ENCODE results near the gene STX18.
"Not testable (repeated sequence)": the region's sequence is repeated elsewhere in the genome, so short reads cannot be mapped to it uniquely, and the experiment has no call there.

STX18 gene

DNA sequence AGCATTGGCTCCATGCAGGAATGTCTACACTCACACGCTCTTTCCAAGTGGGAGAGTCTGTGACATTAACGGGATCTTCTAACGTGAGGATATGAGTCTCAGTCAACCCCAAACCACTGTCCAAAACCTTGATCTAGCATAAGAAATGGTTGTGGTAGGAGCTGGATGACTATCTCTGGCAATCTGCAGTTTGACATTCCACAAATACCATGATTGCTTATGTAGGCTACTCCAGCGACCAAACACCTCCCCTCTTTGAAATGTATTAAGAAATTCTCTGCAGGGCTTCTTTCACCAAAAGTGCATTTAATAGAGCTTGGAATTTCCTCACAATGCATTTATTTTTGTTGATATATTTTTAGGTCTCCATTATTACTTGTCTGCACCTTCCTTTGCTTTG lies 14.1 kb upstream of the STX18 start:
- FAIRE-seq = no peak
- DNase-seq (ENCODE audit: low spot score) = peak; percentile 58

- no peak for FAIRE-seq
- no peak for DNase-seq (ENCODE audit: low spot score)
Observed at GRCh38 chr4:4554234-4554633, 12.4 kb upstream of the STX18 start.

- DNase-seq (ENCODE audit: low spot score); FAIRE-seq: not testable (repeated sequence)
Observed at GRCh38 chr4:4552042-4552441, 10.2 kb upstream of the STX18 start.

- not testable (repeated sequence) for FAIRE-seq; DNase-seq (ENCODE audit: low spot score)
Observed at GRCh38 chr4:4550161-4550560, 8.3 kb upstream of the STX18 start.

GRCh38 chr4:4549534-4549933 lies 7.7 kb upstream of the STX18 start:
- no peak for FAIRE-seq

GRCh38 chr4:4542774-4543485 lies 1.1 kb upstream of the STX18 start:
- FAIRE-seq = no peak
- no peak for DNase-seq (ENCODE audit: low spot score)

More at GRCh38 chr4:4549534-4549933, 7.7 kb upstream of the STX18 start:
- DNase-seq (ENCODE audit: low spot score) = no peak

DNA sequence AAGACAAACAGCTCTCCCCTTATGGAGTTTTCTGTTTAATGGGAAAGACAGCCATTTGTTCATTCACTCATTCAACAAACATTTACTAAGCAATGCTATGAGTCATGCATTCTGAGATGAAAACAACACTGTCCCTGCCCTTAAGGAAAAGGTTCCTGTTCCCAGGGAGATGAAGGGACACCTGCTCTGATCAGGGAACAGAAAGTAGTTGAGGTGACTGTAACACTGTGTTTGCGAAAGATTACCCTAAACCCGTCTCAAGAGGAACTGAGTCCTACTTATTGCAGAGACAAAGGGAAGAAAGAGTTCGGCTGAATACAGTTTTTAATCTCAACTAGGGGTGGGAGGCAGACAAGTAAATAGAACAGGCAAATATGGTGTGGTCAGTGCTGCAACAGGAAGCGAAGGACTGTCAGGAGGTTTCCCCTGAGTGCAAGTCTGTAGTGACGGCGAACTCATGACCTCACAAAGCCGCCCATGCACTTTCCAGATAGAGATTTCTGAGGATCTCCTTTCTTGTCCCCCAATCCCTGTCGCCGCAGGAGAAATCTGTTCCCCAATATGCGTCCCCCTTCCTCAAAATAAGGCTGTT lies 712 bp downstream of the STX18 start:
- no peak for FAIRE-seq
- peak; percentile 27 for DNase-seq (ENCODE audit: low spot score)

GRCh38 chr4:4539481-4539880 lies 2.4 kb downstream of the STX18 start:
- DNase-seq (ENCODE audit: low spot score) = no peak
- no peak for FAIRE-seq

GRCh38 chr4:4535590-4535989 lies 6.3 kb downstream of the STX18 start:
- FAIRE-seq = no peak
- DNase-seq (ENCODE audit: low spot score) = no peak

GRCh38 chr4:4534515-4535145 lies 7.2 kb downstream of the STX18 start:
- FAIRE-seq (no peak), DNase-seq (ENCODE audit: low spot score) (no peak)

DNA sequence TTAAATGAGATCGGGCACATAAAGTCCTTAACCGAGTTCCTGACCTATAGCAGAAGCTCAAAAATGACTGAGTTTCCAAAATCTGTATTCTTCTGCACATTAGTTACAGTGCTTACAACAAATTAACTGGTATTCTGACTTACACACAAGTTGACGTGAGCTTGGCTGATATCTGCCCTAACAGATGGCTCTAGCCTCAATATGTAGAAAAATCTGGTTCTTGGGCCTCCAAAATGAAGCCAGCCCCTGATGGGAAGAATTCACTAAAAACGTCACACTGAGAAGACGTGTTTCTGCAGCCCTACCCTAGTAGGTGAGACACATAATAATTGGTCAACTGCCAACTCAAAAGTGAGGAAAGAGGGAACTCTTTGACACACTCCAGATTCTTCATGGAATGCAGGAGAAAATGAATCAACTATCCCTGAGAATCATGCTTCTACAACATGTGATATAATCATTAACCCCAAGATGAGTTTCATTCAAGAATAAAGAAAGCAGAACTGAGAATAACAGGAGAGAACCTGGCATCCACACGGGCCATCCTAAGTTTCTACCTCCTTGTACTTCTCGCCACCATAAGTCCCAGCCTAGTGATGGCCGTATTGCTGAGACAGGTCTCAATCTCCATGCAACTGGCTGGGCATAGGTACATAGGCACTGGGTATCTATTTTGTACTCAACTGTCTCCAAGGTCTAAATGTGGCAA lies 8.2 kb downstream of the STX18 start:
- DNase-seq (ENCODE audit: low spot score) (peak; percentile 68), FAIRE-seq (peak; percentile 87)

GRCh38 chr4:4532371-4533154 lies 9.3 kb downstream of the STX18 start:
- no peak for FAIRE-seq
- no peak for DNase-seq (ENCODE audit: low spot score)

GRCh38 chr4:4529392-4529791 lies 12.5 kb downstream of the STX18 start:
- no peak for DNase-seq (ENCODE audit: low spot score)

DNA sequence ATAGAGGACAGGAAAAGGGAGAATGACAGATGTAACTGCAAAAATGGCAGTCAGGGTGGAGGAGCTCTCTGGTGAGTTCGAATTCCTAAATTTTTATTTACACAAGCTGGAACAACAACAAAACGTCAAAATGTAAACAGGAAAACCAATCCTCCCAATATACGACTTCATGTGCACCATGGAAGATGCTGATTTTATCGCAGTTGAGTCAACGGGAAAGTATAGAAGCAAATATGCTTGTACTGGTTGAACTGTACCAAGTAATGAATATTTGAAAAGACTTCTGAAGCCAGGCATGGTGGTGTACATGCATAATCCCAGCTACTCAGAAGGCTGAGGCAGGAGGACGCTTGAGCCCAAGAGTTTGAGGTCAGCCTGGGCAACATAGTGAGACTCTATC lies 15.4 kb downstream of the STX18 start:
- no peak for DNase-seq (ENCODE audit: low spot score)
- FAIRE-seq = no peak

More at GRCh38 chr4:4529392-4529791, 12.5 kb downstream of the STX18 start:
- no peak for FAIRE-seq

- FAIRE-seq = no peak
Observed at GRCh38 chr4:4524364-4524763, 17.5 kb downstream of the STX18 start.

DNA sequence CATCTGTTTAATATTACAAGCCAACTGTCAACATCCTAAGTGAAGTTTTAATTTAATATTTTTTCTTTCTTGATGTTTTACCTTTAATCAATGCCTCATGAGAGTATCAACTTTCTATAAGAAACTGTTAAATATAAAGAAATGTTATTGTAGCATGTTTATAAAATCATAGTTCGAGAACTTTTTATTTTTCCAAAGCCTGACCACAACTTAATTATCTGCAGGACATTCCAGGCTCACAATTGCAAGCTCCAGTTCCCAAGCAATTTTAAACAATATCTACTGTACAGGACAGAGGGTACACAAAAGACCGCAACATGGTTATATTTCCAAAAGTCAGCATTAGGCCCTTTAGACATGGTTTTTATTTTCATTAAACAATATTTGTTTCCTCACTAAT lies 20.1 kb downstream of the STX18 start:
- DNase-seq (ENCODE audit: low spot score) = no peak
- no peak for FAIRE-seq

More at GRCh38 chr4:4524364-4524763, 17.5 kb downstream of the STX18 start:
- DNase-seq (ENCODE audit: low spot score) = no peak

DNA sequence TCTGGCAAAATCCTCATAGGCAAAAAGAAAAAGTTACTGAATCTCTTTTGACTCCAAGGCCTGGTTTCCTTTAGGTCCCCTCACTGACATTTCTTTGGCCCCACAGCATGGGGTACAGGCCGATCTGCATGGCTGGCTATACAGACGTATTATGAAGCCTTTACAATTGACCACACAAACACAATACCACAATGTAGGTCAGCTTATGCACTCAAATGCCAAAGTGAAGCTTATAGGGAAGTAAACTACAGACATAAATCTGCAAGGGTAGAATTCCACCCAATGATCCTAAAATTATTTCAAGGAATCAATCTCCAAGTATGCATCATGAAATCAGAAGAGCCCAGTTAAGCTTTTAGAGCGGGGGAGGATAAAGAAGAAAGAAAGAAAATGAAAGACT lies 20.7 kb downstream of the STX18 start:
- DNase-seq (ENCODE audit: low spot score) (peak; percentile 7), FAIRE-seq (peak; percentile 68)

- DNase-seq (ENCODE audit: low spot score) (peak; percentile 14), FAIRE-seq (peak; percentile 79)
Observed at GRCh38 chr4:4519297-4519894, 22.5 kb downstream of the STX18 start.

GRCh38 chr4:4518747-4519146 lies 23.1 kb downstream of the STX18 start:
- DNase-seq (ENCODE audit: low spot score) (no peak), FAIRE-seq (no peak)

GRCh38 chr4:4514786-4515185 lies 27.1 kb downstream of the STX18 start:
- FAIRE-seq = no peak
- no peak for DNase-seq (ENCODE audit: low spot score)

DNA sequence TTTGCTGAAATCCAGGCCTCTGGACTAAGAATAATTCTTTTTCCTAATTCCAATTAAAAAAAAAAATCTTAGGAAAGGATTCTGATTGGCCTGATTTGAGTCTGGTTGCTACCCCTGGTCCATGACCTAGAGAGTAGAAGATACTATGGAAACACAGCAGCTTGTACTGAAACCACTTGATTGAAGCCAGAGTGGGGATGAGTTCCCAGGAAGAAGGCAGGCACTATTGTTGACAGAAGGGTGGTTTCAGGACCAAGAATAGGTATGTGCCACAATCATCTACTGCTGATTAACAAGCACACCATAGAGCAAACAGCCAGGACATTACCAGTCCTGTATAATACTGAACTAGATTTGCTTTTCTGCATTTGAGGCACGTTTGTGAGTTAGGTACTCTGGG lies 29.6 kb downstream of the STX18 start:
- FAIRE-seq = no peak
- no peak for DNase-seq (ENCODE audit: low spot score)
